Mucosa of descending colon (tissue), 3 donors: Measurements from ENCODE around the gene VEZF1. TPM values are rescaled to one million over a fixed set of nuclear protein-coding genes. Genes with fewer than 3 reads are reported as not detected.

ENCODE experiments used
- ATAC-seq: fragments of 200-7000 bp; cut with Tn5 transposase; one replicate; pipeline ENCODE4 v1.9.1; 2020; ENCODE audit warnings: mild to moderate bottlenecking, moderate library complexity
- DNase-seq, 3 donors: peaks; one replicate each; pipeline ENCODE4 v3.0.0-alpha.2; 2020
- H3K36me3 ChIP-seq: fragments of 200-600 bp; one replicate; pipeline ENCODE4 v1.8.0; 2021; ENCODE audit warnings: low read depth, mild to moderate bottlenecking
- H3K4me1 ChIP-seq: fragments of 200-600 bp; one replicate; pipeline ENCODE4 v1.8.0; 2021; ENCODE audit warnings: low read depth, mild to moderate bottlenecking
- H3K4me3 ChIP-seq: fragments of 200-600 bp; one replicate; pipeline ENCODE4 v1.8.0; 2021; ENCODE audit warnings: mild to moderate bottlenecking
- H3K9me3 ChIP-seq: fragments of 200-600 bp; one replicate; pipeline ENCODE4 v1.8.0; 2021; ENCODE audit warnings: mild to moderate bottlenecking
- CTCF ChIP-seq: fragments of 200-600 bp; IDR thresholded peaks from one replicate; pipeline ENCODE4 v1.8.0; 2022; ENCODE audit warnings: antibody characterized with exemption, mild to moderate bottlenecking
- intact Hi-C, 2 donors: fragments of 100-400 bp; cut with DNase I in 1 of 2; cut with micrococcal nuclease in 1 of 2; formaldehyde crosslinking; loops; one replicate each; pipeline versions ENCODE4 v1.11.0 to v1.11.1; 2022; cut with DNase I, micrococcal nuclease
- total RNA-seq, 3 donors: library from RNA; stranded (reverse); fragmentation: NEBNext Ultra II Directional in 2 of 3; extraction: Animal tissue kit (Norgen Biotek cat#: 25700) in 2 of 3; gene quantifications; one replicate each; pipeline versions ENCODE4 v1.2.1 to v1.2.4, GENCODE V29; 2021 to 2023
- donor health status: DM: no; HTN: no; CAD: no; lungs with moderate emphysema.
- donor health status: DM: no; HTN: no; CAD: no.
- donor health status: DM: no; HTN: yes; CAD: no.

VEZF1 gene
- total RNA-seq, 3 donors from 2014 or later = 48.1 to 107 (median 48.9) TPM

- H3K4me1 ChIP-seq = peaks cover 25% of the 10 kb centered on the region
- no peak for DNase-seq
Observed at GRCh38 chr17:57947369-57947768, 40.7 kb downstream of the VEZF1 start.

GRCh38 chr17:57946798-57947358 lies 41.2 kb downstream of the VEZF1 start:
- no peak for TF ChIP-seq CTCF
- no peaks in the 10 kb centered on the region for H3K9me3 ChIP-seq
- intact Hi-C loops = loop anchor here in 1 of 2 donors (10.0 kb wide), 1 partner anchor 52 kb away; no protein-coding TSS in a partner anchor
- ATAC-seq (peak; percentile 86), DNase-seq (peak; percentile 65 to 68 (median 67))
- H3K4me1 ChIP-seq = peaks cover 25% of the 10 kb centered on the region
- H3K4me3 ChIP-seq = peak overlapping the region; percentile 3
- H3K36me3 ChIP-seq = no peaks in the 10 kb centered on the region

More at GRCh38 chr17:57947369-57947768, 40.7 kb downstream of the VEZF1 start:
- Histone ChIP-seq H3K4me3 (no peak overlapping the region), H3K9me3 (no peaks in the 10 kb centered on the region), H3K36me3 (no peaks in the 10 kb centered on the region)
- no peak for TF ChIP-seq CTCF
- intact Hi-C loops = loop anchor here in 1 of 2 donors (10.0 kb wide), 1 partner anchor 53 kb away; no protein-coding TSS in a partner anchor
- no peak for ATAC-seq

GRCh38 chr17:57945996-57946797 lies 41.9 kb downstream of the VEZF1 start:
- peaks cover 26% of the 10 kb centered on the region for H3K4me1 ChIP-seq
- intact Hi-C loops = loop anchor here in 1 of 2 donors (10.0 kb wide), 1 partner anchor 51 kb away; no protein-coding TSS in a partner anchor
- no peak for DNase-seq
- no peaks in the 10 kb centered on the region for H3K9me3 ChIP-seq
- TF ChIP-seq CTCF = no peak
- no peaks in the 10 kb centered on the region for H3K36me3 ChIP-seq
- peak; percentile 42 for ATAC-seq
- no peak overlapping the region for H3K4me3 ChIP-seq

- Histone ChIP-seq H3K36me3 (no peaks in the 10 kb centered on the region), H3K4me1 (peaks cover 37% of the 10 kb centered on the region), H3K4me3 (no peak overlapping the region), H3K9me3 (no peaks in the 10 kb centered on the region)
- DNase-seq (no peak), ATAC-seq (no peak)
- no peak for TF ChIP-seq CTCF
- intact Hi-C loops = loop anchor here in 1 of 2 donors (10.0 kb wide), 1 partner anchor 50 kb away; no protein-coding TSS in a partner anchor
Observed at GRCh38 chr17:57944908-57945307, 43.1 kb downstream of the VEZF1 start.

GRCh38 chr17:57943645-57944044 lies 44.4 kb downstream of the VEZF1 start:
- TF ChIP-seq CTCF = no peak
- no peaks in the 10 kb centered on the region for H3K9me3 ChIP-seq
- H3K4me1 ChIP-seq = peaks cover 31% of the 10 kb centered on the region
- DNase-seq (no peak), ATAC-seq (no peak)
- no peaks in the 10 kb centered on the region for H3K36me3 ChIP-seq
- H3K4me3 ChIP-seq = no peak overlapping the region
- intact Hi-C loops = loop anchor here in 1 of 2 donors (10.0 kb wide), 1 partner anchor 49 kb away; no protein-coding TSS in a partner anchor
